Calu3 (cell line): ENCODE measurements around the gene CACNA2D1. TPM values are rescaled to one million over a fixed set of nuclear protein-coding genes. Genes with fewer than 3 reads are reported as not detected.

Source experiments
- BruUV-seq: library from RNA; stranded (reverse); fragments of 400-500 nt; replicated peaks from 2 replicates; lab custom pipeline; 2021; lab: Mats Ljungman, UMichigan
- CTCF ChIA-PET: fragments of 300-600 bp; sonication (Branson Sonifier 250); formaldehyde crosslinking; loops from one replicate; lab custom pipeline; 2022; ENCODE audit warnings: antibody characterized with exemption; lab: Charles Lee
- DNase-seq: peaks from one replicate; pipeline ENCODE4 v3.0.0; 2022
- H3K27ac Mint-ChIP-seq: one replicate; pipeline ENCODE4 v1.8.0; 2022; ENCODE audit warnings: mixed read lengths; ENCODE audit not compliant: unreplicated experiment
- H3K27me3 Mint-ChIP-seq: one replicate; pipeline ENCODE4 v1.8.0; 2022; ENCODE audit warnings: mixed read lengths; ENCODE audit not compliant: unreplicated experiment
- H3K36me3 Mint-ChIP-seq: one replicate; pipeline ENCODE4 v1.8.0; 2022; ENCODE audit warnings: mild to moderate bottlenecking, moderate library complexity, mixed read lengths; ENCODE audit not compliant: insufficient read depth, unreplicated experiment
- H3K4me1 Mint-ChIP-seq: one replicate; pipeline ENCODE4 v1.8.0; 2022; ENCODE audit warnings: mild to moderate bottlenecking, low read depth, mixed read lengths; ENCODE audit not compliant: unreplicated experiment
- H3K4me3 Mint-ChIP-seq: one replicate; pipeline ENCODE4 v1.8.0; 2022; ENCODE audit warnings: mild to moderate bottlenecking, low read depth, moderate library complexity, mixed read lengths; ENCODE audit not compliant: unreplicated experiment
- H3K9me3 Mint-ChIP-seq: one replicate; pipeline ENCODE4 v1.8.0; 2022; ENCODE audit warnings: low read depth, mixed read lengths; ENCODE audit not compliant: unreplicated experiment
- CTCF ChIP-seq: fragments of 200-600 bp; IDR thresholded peaks from one replicate; pipeline ENCODE4 v1.8.0; 2022; ENCODE audit warnings: antibody characterized with exemption; ENCODE audit not compliant: unreplicated experiment
- intact Hi-C: fragments of 100-400 bp; cut with micrococcal nuclease; formaldehyde crosslinking; loops from one replicate; pipeline ENCODE4 v1.10.0; 2022; ENCODE audit not compliant: unreplicated experiment
- total RNA-seq: library from RNA; stranded (reverse); gene quantifications from 2 replicates; pipeline ENCODE4 v1.2.3, GENCODE V29; 2022

CACNA2D1 gene
- total RNA-seq, 1 experiment from 2014 or later, result 10.4 TPM

DNA sequence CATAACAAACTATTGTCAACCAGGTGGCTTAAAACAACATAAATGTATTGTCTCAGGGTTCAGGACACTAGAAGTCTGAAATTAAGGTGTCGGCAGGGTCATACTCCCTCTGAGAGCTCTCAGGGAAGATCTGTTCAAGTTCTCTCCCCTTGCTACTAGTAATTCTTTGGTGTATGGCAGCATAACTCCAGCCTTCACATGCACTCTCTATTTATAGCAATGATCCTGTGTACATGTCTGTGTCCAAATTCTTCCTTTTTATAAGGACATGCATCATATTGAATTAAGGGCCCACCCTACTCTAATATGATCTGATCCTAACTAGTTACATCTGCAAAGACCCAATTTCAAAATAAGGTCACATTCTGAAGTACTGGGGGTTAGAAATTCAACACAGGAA lies 27.2 kb downstream of the CACNA2D1 start:
- Mint-ChIP-seq H3K9me3 (peaks cover 2% of the 10 kb centered on the region), H3K36me3 (no peaks in the 10 kb centered on the region), H3K4me1 (no peaks in the 10 kb centered on the region), H3K27me3 (no peaks in the 10 kb centered on the region), H3K4me3 (no peak overlapping the region), H3K27ac (no peak overlapping the region)
- TF ChIP-seq CTCF, result no peak
- DNase-seq, result no peak
- no TSS peak for BruUV-seq
- CTCF ChIA-PET, result no interaction called here
- intact Hi-C loops, result no loop called here

DNA sequence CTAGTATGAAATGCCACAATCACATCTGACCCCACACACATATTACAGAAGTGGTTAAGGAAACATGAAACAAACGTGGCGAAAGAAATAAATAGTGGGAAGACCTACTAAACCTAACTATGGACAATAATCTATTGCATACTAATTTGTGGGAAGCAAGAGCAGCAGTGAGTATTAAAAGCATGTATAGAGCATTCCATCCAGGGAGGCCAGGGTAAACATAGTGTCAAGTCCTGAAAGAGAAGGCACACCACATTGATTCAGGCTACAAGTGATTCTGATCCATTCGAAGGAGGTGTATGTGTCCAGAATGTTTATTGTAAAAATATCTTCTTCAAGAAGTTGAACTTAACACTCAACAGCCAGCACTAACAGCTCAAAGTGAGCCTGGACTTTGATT lies 29.2 kb downstream of the CACNA2D1 start:
- CTCF ChIA-PET, result no interaction called here
- BruUV-seq, result no TSS peak
- Mint-ChIP-seq H3K27me3 (no peaks in the 10 kb centered on the region), H3K4me3 (no peak overlapping the region), H3K27ac (no peak overlapping the region), H3K9me3 (peaks cover 2% of the 10 kb centered on the region), H3K4me1 (no peaks in the 10 kb centered on the region), H3K36me3 (no peaks in the 10 kb centered on the region)
- DNase-seq, result no peak
- intact Hi-C loops, result no loop called here
- TF ChIP-seq CTCF, result no peak

- H3K9me3 Mint-ChIP-seq, result peaks cover 2% of the 10 kb centered on the region
- intact Hi-C loops, result no loop called here
- no peak overlapping the region for H3K27ac Mint-ChIP-seq
- H3K4me1 Mint-ChIP-seq, result no peaks in the 10 kb centered on the region
- no peak for DNase-seq
- no TSS peak for BruUV-seq
- H3K27me3 Mint-ChIP-seq, result no peaks in the 10 kb centered on the region
- no peak for TF ChIP-seq CTCF
- no peak overlapping the region for H3K4me3 Mint-ChIP-seq
- CTCF ChIA-PET, result no interaction called here
- H3K36me3 Mint-ChIP-seq, result no peaks in the 10 kb centered on the region
These were observed 30.3 kb downstream of the CACNA2D1 start for GRCh38 chr7:82413237-82413636.

DNA sequence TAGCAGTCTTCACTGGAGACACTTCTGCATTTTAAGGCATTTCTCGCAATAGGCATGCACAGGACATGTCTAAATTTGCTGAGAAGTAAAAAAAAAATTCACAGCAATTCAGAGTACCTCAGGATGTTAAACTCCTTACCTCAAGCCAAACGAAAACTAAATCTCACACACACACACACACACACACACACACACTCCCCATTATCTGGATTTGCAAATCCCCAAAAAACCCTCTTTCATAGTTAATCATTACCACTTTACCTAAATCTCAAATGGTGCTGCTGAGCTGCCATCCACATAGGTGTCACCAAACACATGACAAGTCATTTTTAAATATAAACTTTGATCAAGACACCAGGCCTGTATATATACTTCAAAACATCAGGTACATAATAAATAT lies 31.8 kb downstream of the CACNA2D1 start:
- Mint-ChIP-seq H3K4me1 (no peaks in the 10 kb centered on the region), H3K36me3 (no peaks in the 10 kb centered on the region), H3K4me3 (no peak overlapping the region), H3K27me3 (no peaks in the 10 kb centered on the region), H3K27ac (no peak overlapping the region), H3K9me3 (no peaks in the 10 kb centered on the region)
- BruUV-seq, result no TSS peak
- intact Hi-C loops, result no loop called here
- no peak for DNase-seq
- TF ChIP-seq CTCF, result no peak
- CTCF ChIA-PET, result no interaction called here
